A673 (cell line): ENCODE data around the gene PPP1R13L.

Experiments used
- EZH2 ChIP-seq: fragments of 200-600 bp; sonication (generic); IDR thresholded peaks from 2 replicates; pipeline ENCODE4 v1.6.1; 2017; ENCODE audit warnings: borderline replicate concordance, low read depth, mild to moderate bottlenecking, mixed read lengths, antibody characterized with exemption, low read length; ENCODE audit not compliant: poor library complexity, severe bottlenecking
- TF ChIP-seq, protein P1 (sequence below): fragments of 300-800, 200-600 bp; sonication (generic); conservative IDR thresholded peaks from 2 replicates; pipeline ENCODE4 v1.5.1; 2017; ENCODE audit warnings: low read depth, mild to moderate bottlenecking, antibody characterized with exemption, low read length, moderate library complexity, mixed read lengths

DNA sequence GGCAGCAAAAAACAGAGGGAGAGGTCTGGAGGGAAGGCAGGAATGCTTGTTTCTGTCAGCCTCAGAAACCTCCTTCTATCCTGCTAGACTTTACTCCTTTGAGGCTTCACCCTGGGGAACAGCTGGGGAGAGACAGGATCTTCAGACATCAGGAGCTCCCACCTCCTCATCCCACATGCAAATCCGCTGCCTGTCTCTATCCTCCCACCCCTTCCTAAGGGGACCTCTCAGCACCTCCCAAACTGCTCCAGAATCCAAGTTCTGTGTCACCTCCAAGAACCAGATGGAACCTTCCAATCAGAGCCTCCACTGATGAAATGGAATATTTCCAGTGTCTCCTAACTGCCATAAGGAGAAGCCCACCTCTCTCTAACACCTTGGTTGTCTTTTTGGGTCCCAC lies 24.8 kb downstream of the PPP1R13L start:
- TF ChIP-seq, protein P1, sequence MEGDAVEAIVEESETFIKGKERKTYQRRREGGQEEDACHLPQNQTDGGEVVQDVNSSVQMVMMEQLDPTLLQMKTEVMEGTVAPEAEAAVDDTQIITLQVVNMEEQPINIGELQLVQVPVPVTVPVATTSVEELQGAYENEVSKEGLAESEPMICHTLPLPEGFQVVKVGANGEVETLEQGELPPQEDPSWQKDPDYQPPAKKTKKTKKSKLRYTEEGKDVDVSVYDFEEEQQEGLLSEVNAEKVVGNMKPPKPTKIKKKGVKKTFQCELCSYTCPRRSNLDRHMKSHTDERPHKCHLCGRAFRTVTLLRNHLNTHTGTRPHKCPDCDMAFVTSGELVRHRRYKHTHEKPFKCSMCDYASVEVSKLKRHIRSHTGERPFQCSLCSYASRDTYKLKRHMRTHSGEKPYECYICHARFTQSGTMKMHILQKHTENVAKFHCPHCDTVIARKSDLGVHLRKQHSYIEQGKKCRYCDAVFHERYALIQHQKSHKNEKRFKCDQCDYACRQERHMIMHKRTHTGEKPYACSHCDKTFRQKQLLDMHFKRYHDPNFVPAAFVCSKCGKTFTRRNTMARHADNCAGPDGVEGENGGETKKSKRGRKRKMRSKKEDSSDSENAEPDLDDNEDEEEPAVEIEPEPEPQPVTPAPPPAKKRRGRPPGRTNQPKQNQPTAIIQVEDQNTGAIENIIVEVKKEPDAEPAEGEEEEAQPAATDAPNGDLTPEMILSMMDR, result no peak
- no peak for TF ChIP-seq EZH2
